IMR-90 (cell line): ENCODE data around the gene ISX. TPM values are rescaled to one million over a fixed set of nuclear protein-coding genes. Genes with fewer than 3 reads are reported as not detected.

Source experiments
- ATAC-seq: fragments of 200-7000 bp; cut with Tn5 transposase; 2 replicates; pipeline ENCODE4 v1.9.1; 2020; ENCODE audit warnings: low read depth, mild to moderate bottlenecking, moderate library complexity
- BruUV-seq: library from RNA; stranded (reverse); fragments of 400-500 nt; replicated peaks from 2 replicates; lab custom pipeline; 2021; lab: Mats Ljungman, UMichigan
- CTCF ChIA-PET: fragments of 300-600 bp; formaldehyde crosslinking; extraction: SDS; loops from one replicate; lab custom pipeline; 2021; ENCODE audit warnings: antibody characterized with exemption; lab: Yijun Ruan, JAX
- POLR2A ChIA-PET: fragments of 300-600 bp; sonication (Branson Sonifier 250); formaldehyde crosslinking; loops from one replicate; lab custom pipeline; 2022; ENCODE audit warnings: antibody characterized with exemption; ENCODE audit not compliant: unreplicated experiment; lab: Charles Lee
- DNase-seq: peaks from one replicate; pipeline ENCODE4 v3.0.0; 2013
- H2AFZ ChIP-seq: replicated peaks from 2 replicates; pipeline ENCODE3; 2013; ENCODE audit warnings: low read length, mild to moderate bottlenecking; ENCODE audit not compliant: poor library complexity
- H2AK5ac ChIP-seq: 2 replicates; pipeline ENCODE4 v1.6.1; 2013; ENCODE audit warnings: low read depth, low read length, inconsistent platforms
- H2AK9ac ChIP-seq: replicated peaks from 2 replicates; pipeline ENCODE3; 2013; ENCODE audit warnings: mild to moderate bottlenecking, low read depth, low read length, moderate library complexity; ENCODE audit not compliant: poor library complexity
- H2BK120ac ChIP-seq: 2 replicates; pipeline ENCODE4 v1.6.1; 2013; ENCODE audit warnings: low read depth, low read length, inconsistent platforms
- H2BK15ac ChIP-seq: 3 replicates; pipeline ENCODE4 v1.6.1; 2013; ENCODE audit warnings: low read depth, low read length, inconsistent platforms
- H2BK20ac ChIP-seq: 2 replicates; pipeline ENCODE4 v1.6.1; 2013; ENCODE audit warnings: low read depth, mild to moderate bottlenecking, inconsistent platforms, low read length, moderate library complexity
- H2BK5ac ChIP-seq: 2 replicates; pipeline ENCODE4 v1.6.1; 2013; ENCODE audit warnings: mild to moderate bottlenecking, low read depth, low read length, inconsistent platforms; ENCODE audit not compliant: poor library complexity, severe bottlenecking
- H3K14ac ChIP-seq: replicated peaks from 2 replicates; pipeline ENCODE4 v1.6.1; 2013; ENCODE audit warnings: low read depth, low read length, inconsistent platforms
- H3K18ac ChIP-seq: 2 replicates; pipeline ENCODE4 v1.6.1; 2013; ENCODE audit warnings: low read depth, low read length, control low read depth
- H3K23ac ChIP-seq: 2 replicates; pipeline ENCODE4 v1.6.1; 2013; ENCODE audit warnings: low read depth, low read length, inconsistent platforms
- H3K27ac ChIP-seq: 2 replicates; pipeline ENCODE4 v1.5.1; 2013; ENCODE audit warnings: mild to moderate bottlenecking, control low read depth, low read length; ENCODE audit not compliant: insufficient read depth
- H3K27me3 ChIP-seq: 2 replicates; pipeline ENCODE4 v1.6.1; 2013; ENCODE audit warnings: low read length; ENCODE audit not compliant: control insufficient read depth, insufficient read depth
- H3K36me3 ChIP-seq: 2 replicates; pipeline ENCODE4 v1.6.1; 2013; ENCODE audit warnings: low read length, mixed read lengths; ENCODE audit not compliant: control insufficient read depth, insufficient read depth
- H3K4ac ChIP-seq: 2 replicates; pipeline ENCODE4 v1.6.1; 2013; ENCODE audit warnings: low read depth, low read length, inconsistent platforms
- H3K4me1 ChIP-seq: 2 replicates; pipeline ENCODE4 v1.6.1; 2013; ENCODE audit warnings: low read length, mixed read lengths; ENCODE audit not compliant: control insufficient read depth, insufficient read depth
- H3K4me2 ChIP-seq: 2 replicates; pipeline ENCODE4 v1.6.1; 2013; ENCODE audit warnings: low read depth, mild to moderate bottlenecking, control low read depth, low read length, moderate library complexity
- H3K4me3 ChIP-seq: 2 replicates; pipeline ENCODE4 v1.5.1; 2013; ENCODE audit warnings: low read depth, mild to moderate bottlenecking, control low read depth, low read length, moderate library complexity; ENCODE audit not compliant: insufficient read depth
- H3K56ac ChIP-seq: 2 replicates; pipeline ENCODE4 v1.6.1; 2013; ENCODE audit warnings: low read length, inconsistent platforms; ENCODE audit not compliant: insufficient read depth; ENCODE audit errors: extremely low read depth
- H3K79me1 ChIP-seq, 2 experiments: 2 replicates each; pipeline ENCODE4 v1.6.1; 2013; ENCODE audit warnings: low read length in 2 of 2, inconsistent platforms in 1 of 2, low read depth in 1 of 2
- H3K9ac ChIP-seq: 2 replicates; pipeline ENCODE4 v1.6.1; 2013; ENCODE audit warnings: low read depth, low read length, control low read depth
- H3K9me1 ChIP-seq: 2 replicates; pipeline ENCODE4 v1.6.1; 2013; ENCODE audit warnings: low read length, inconsistent platforms; ENCODE audit not compliant: insufficient read depth
- H3K9me3 ChIP-seq: 2 replicates; pipeline ENCODE4 v1.6.1; 2013; ENCODE audit warnings: low read length; ENCODE audit not compliant: control insufficient read depth, insufficient read depth
- H4K20me1 ChIP-seq: 2 replicates; pipeline ENCODE4 v1.6.1; 2013; ENCODE audit warnings: low read length, inconsistent platforms; ENCODE audit not compliant: insufficient read depth
- H4K5ac ChIP-seq: 2 replicates; pipeline ENCODE4 v1.6.1; 2013; ENCODE audit warnings: mild to moderate bottlenecking, low read depth, low read length, control low read depth
- H4K8ac ChIP-seq, 2 experiments: 2 replicates each; pipeline ENCODE4 v1.6.1; 2013; ENCODE audit warnings: low read depth in 2 of 2, low read length in 2 of 2, control low read depth in 1 of 2, inconsistent platforms in 1 of 2
- H4K91ac ChIP-seq: 2 replicates; pipeline ENCODE4 v1.6.1; 2013; ENCODE audit warnings: low read depth, low read length, inconsistent platforms; ENCODE audit not compliant: insufficient read depth
- BHLHE40 ChIP-seq: fragments of 150-350 bp; IDR thresholded peaks from 2 replicates; pipeline ENCODE4 v1.6.1; 2016; ENCODE audit warnings: mild to moderate bottlenecking, low read depth, low read length
- CEBPB ChIP-seq: IDR thresholded peaks from 2 replicates; pipeline ENCODE4 v1.6.1; 2012; ENCODE audit warnings: low read depth, low read length, improper control_type of control experiment
- CHD1 ChIP-seq: IDR thresholded peaks from 2 replicates; pipeline ENCODE4 v1.6.1; 2012; ENCODE audit warnings: low read depth, low read length, improper control_type of control experiment
- CTCF ChIP-seq: conservative IDR thresholded peaks from 2 replicates; pipeline ENCODE4 v1.5.1; 2012; ENCODE audit warnings: mild to moderate bottlenecking, low read depth, low read length, improper control_type of control experiment
- FOS ChIP-seq: fragments of 150-350 bp; IDR thresholded peaks from 2 replicates; pipeline ENCODE4 v1.6.1; 2016; ENCODE audit warnings: low read depth, low read length
- MAFK ChIP-seq: IDR thresholded peaks from 2 replicates; pipeline ENCODE4 v1.6.1; 2012; ENCODE audit warnings: low read depth, low read length, improper control_type of control experiment
- MAZ ChIP-seq: IDR thresholded peaks from 2 replicates; pipeline ENCODE4 v1.6.1; 2012; ENCODE audit warnings: low read depth, mild to moderate bottlenecking, low read length, improper control_type of control experiment, moderate library complexity, borderline replicate concordance
- MXI1 ChIP-seq: IDR thresholded peaks from 2 replicates; pipeline ENCODE4 v1.6.1; 2012; ENCODE audit warnings: low read depth, mild to moderate bottlenecking, low read length, moderate library complexity, borderline replicate concordance
- NFE2L2 ChIP-seq: fragments of 150-350 bp; IDR thresholded peaks from 2 replicates; pipeline ENCODE4 v1.6.1; 2016; ENCODE audit warnings: low read depth, mild to moderate bottlenecking, low read length
- RAD21 ChIP-seq: IDR thresholded peaks from 2 replicates; pipeline ENCODE4 v1.6.1; 2012; ENCODE audit warnings: low read length, improper control_type of control experiment
- RCOR1 ChIP-seq: IDR thresholded peaks from 2 replicates; pipeline ENCODE4 v1.6.1; 2012; ENCODE audit warnings: mild to moderate bottlenecking, low read length, improper control_type of control experiment; ENCODE audit not compliant: insufficient replicate concordance
- RFX5 ChIP-seq: IDR thresholded peaks from 2 replicates; pipeline ENCODE4 v1.8.0; 2012; ENCODE audit warnings: low read depth, mild to moderate bottlenecking, low read length, moderate library complexity
- SMC3 ChIP-seq: fragments of 150-350 bp; IDR thresholded peaks from 2 replicates; pipeline ENCODE4 v1.6.1; 2016; ENCODE audit warnings: low read depth, mild to moderate bottlenecking, antibody characterized with exemption, low read length, moderate library complexity
- WGBS, 2 experiments: methylation state at CpG; one replicate each; pipeline versions ENCODE4 v1.1.5 to v1.1.7; 2013; ENCODE audit warnings: missing lambda C conversion rate in 2 of 2; ENCODE audit not compliant: insufficient read length in 1 of 2; ENCODE audit errors: extremely low coverage in 2 of 2; 5-methylcytosine and 5-hydroxymethylcytosine counted together
- dilution Hi-C: fragments of 300-500 bp; cut with HindIII; formaldehyde crosslinking; loops from one replicate; pipeline ENCODE4 v1.14.3; 2018; ENCODE audit warnings: low sequenced_read_pairs; ENCODE audit not compliant: unreplicated experiment
- in situ Hi-C: fragments of 300-500 bp; cut with MboI; formaldehyde crosslinking; loops from 3 replicates; pipeline ENCODE4 v1.14.3; 2019; ENCODE audit warnings: low sequenced_read_pairs, inconsistent platforms, mixed read lengths
- intact Hi-C: fragments of 100-400 bp; cut with micrococcal nuclease; formaldehyde crosslinking; loops from 2 replicates; pipeline ENCODE4 v1.10.0; 2022
- polyA plus RNA-seq, 3 experiments: library from polyadenylated mRNA; depleted of rRNA; stranded (reverse); fragments of >200 nt; gene quantifications; 2 replicates each; pipeline ENCODE4 v1.2.3, GENCODE V29; 2012; ENCODE audit warnings: low replicate concordance in 1 of 3
- total RNA-seq: library from RNA; depleted of rRNA; stranded (reverse); fragments of >200 nt; gene quantifications from 2 replicates; pipeline ENCODE4 v1.2.3, GENCODE V29; 2012
- TF ChIP-seq, protein P1 (sequence below): fragments of 150-350 bp; IDR thresholded peaks from 2 replicates; pipeline ENCODE4 v1.6.1; 2017; ENCODE audit warnings: mild to moderate bottlenecking, antibody characterized with exemption, low read length, low read depth
- TF ChIP-seq, protein P2 (sequence below): fragments of 150-350 bp; IDR thresholded peaks from 2 replicates; pipeline ENCODE4 v1.6.1; 2016; ENCODE audit warnings: low read depth, mild to moderate bottlenecking, low read length, moderate library complexity, borderline replicate concordance

ISX gene
- total and polyA plus RNA-seq, 2 of the 4 experiments (the other 2 are of a cell fraction), result not detected

DNA sequence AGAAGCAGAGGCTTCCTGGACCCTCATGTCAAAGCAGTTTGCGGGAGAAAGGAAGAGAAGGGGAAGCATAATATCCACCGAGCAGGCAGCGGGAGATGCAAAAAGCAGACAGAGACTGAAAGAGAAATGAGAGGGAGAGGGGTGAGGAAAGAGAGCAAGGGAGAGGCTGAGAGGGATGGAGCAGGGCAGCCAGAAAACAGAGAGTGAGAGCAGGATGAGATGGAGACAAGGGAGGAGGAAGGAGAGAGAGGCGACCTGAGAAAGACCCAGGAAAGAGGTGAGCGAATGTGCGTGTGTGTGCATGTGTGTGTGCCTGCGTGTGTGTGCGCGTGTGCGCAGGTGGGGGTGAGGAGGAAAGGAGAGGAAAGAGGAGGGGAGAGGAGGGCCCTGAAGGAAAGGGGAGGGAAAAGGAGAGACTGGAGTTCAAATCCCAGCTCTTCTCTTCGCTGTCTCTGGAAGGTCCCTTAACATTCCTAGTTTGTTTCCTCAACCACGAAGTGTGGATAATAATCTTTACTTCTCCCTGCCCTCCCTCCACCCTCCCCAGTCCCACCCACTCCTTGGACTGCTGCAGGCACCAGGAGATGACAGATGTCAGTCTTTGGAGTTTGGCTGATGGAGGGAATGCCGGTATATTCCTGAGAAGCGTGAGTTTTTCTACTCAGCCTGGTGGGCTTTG is 67.9 kb downstream of the ISX start:
- H3K4me1 ChIP-seq, result no peaks in the 10 kb centered on the region
- H3K27ac ChIP-seq, result no peak overlapping the region
- ChIA-PET POLR2A (no interaction called here), CTCF (no interaction called here)
- H3K4me3 ChIP-seq, result no peak overlapping the region
- no peaks in the 10 kb centered on the region for H3K9me1 ChIP-seq
- H2BK120ac ChIP-seq, result no peak overlapping the region
- in situ Hi-C loops (no loop called here), intact Hi-C loops (no loop called here), dilution Hi-C loops (no loop called here)
- no peak overlapping the region for H3K4ac ChIP-seq
- 64% methylated on average over 9 of the region's 14 CpGs; no CpG with 5 or more reads in 1 of the 2 experiments for WGBS, 2 experiments
- no peak overlapping the region for H3K9ac ChIP-seq
- no peaks in the 10 kb centered on the region for H3K9me3 ChIP-seq
- no peak overlapping the region for H2BK5ac ChIP-seq
- H2AK5ac ChIP-seq, result no peak overlapping the region
- no peak overlapping the region for H4K8ac ChIP-seq
- H3K56ac ChIP-seq, result no peak overlapping the region
- no peak overlapping the region for H3K18ac ChIP-seq
- DNase-seq (no peak), ATAC-seq (no peak)
- no peaks in the 10 kb centered on the region for H3K36me3 ChIP-seq
- no peak overlapping the region for H2BK20ac ChIP-seq
- no peaks in the 10 kb centered on the region for H4K20me1 ChIP-seq
- no peak overlapping the region for H4K91ac ChIP-seq
- BruUV-seq, result no TSS peak
- H4K5ac ChIP-seq, result no peak overlapping the region
- no peak overlapping the region for H2AFZ ChIP-seq
- H3K23ac ChIP-seq, result no peak overlapping the region
- H3K27me3 ChIP-seq, result no peaks in the 10 kb centered on the region
- no peak overlapping the region for H3K4me2 ChIP-seq
- H3K14ac ChIP-seq, result no peak overlapping the region
- no peak overlapping the region for H2AK9ac ChIP-seq
- H3K79me1 ChIP-seq, result no peaks in the 10 kb centered on the region
- no peak overlapping the region for H2BK15ac ChIP-seq
- TF ChIP-seq CTCF, result no peak
- TF ChIP-seq RFX5, result no peak
- TF ChIP-seq CHD1, result no peak
- TF ChIP-seq RCOR1, result no peak
- TF ChIP-seq NFE2L2, result no peak
- TF ChIP-seq RAD21, result no peak
- TF ChIP-seq MXI1, result no peak
- TF ChIP-seq FOS, result no peak
- TF ChIP-seq MAZ, result no peak
- TF ChIP-seq, protein P1, sequence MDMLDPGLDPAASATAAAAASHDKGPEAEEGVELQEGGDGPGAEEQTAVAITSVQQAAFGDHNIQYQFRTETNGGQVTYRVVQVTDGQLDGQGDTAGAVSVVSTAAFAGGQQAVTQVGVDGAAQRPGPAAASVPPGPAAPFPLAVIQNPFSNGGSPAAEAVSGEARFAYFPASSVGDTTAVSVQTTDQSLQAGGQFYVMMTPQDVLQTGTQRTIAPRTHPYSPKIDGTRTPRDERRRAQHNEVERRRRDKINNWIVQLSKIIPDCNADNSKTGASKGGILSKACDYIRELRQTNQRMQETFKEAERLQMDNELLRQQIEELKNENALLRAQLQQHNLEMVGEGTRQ, result no peak
- no peak for TF ChIP-seq CEBPB
- TF ChIP-seq BHLHE40, result no peak
- no peak for TF ChIP-seq SMC3
- no peak for TF ChIP-seq MAFK
- TF ChIP-seq, protein P2, sequence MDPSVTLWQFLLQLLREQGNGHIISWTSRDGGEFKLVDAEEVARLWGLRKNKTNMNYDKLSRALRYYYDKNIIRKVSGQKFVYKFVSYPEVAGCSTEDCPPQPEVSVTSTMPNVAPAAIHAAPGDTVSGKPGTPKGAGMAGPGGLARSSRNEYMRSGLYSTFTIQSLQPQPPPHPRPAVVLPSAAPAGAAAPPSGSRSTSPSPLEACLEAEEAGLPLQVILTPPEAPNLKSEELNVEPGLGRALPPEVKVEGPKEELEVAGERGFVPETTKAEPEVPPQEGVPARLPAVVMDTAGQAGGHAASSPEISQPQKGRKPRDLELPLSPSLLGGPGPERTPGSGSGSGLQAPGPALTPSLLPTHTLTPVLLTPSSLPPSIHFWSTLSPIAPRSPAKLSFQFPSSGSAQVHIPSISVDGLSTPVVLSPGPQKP, result no peak
